A673 (cell line): ENCODE results near the gene KRTAP5-6. TPM values are rescaled to one million over a fixed set of nuclear protein-coding genes. Genes with fewer than 3 reads are reported as not detected.

ENCODE experiments used
- BruUV-seq: library from RNA; stranded (reverse); fragments of 400-500 nt; replicated peaks from 2 replicates; lab custom pipeline; 2021; lab: Mats Ljungman, UMichigan
- CTCF ChIA-PET: fragments of 300-600 bp; sonication (Branson Sonifier 250); formaldehyde crosslinking; loops from one replicate; lab custom pipeline; 2022; ENCODE audit warnings: antibody characterized with exemption; lab: Charles Lee
- POLR2A ChIA-PET: fragments of 300-600 bp; sonication (Branson Sonifier 250); formaldehyde crosslinking; loops from one replicate; lab custom pipeline; 2022; ENCODE audit warnings: antibody characterized with exemption; ENCODE audit not compliant: low non-redundant PET; lab: Charles Lee
- DNase-seq: peaks from one replicate; pipeline ENCODE4 v3.0.0-alpha.2; 2015; ENCODE audit warnings: low spot score
- H3K27ac ChIP-seq: fragments of 200-600 bp; sonication (generic); 2 replicates; pipeline ENCODE4 v1.5.1; 2016; ENCODE audit warnings: mixed run types, low read depth, mild to moderate bottlenecking, mixed read lengths, antibody characterized with exemption, low read length; ENCODE audit not compliant: poor library complexity, severe bottlenecking
- H3K27me3 ChIP-seq: fragments of 200-600 bp; sonication (generic); replicated peaks from 2 replicates; pipeline ENCODE4 v1.6.1; 2017; ENCODE audit warnings: mixed run types, low read depth, mild to moderate bottlenecking, mixed read lengths, antibody characterized with exemption, low read length; ENCODE audit not compliant: insufficient read depth, poor library complexity
- H3K36me3 ChIP-seq: fragments of 200-600 bp; sonication (generic); 2 replicates; pipeline ENCODE4 v1.6.1; 2016; ENCODE audit warnings: mixed run types, mild to moderate bottlenecking, mixed read lengths, antibody characterized with exemption, low read length; ENCODE audit not compliant: insufficient read depth, poor library complexity, severe bottlenecking
- H3K4me1 ChIP-seq: fragments of 200-600 bp; sonication (generic); 2 replicates; pipeline ENCODE4 v1.6.1; 2017; ENCODE audit warnings: mixed run types, mild to moderate bottlenecking, mixed read lengths, antibody characterized with exemption, low read length; ENCODE audit not compliant: insufficient read depth, poor library complexity, severe bottlenecking
- H3K4me3 ChIP-seq: fragments of 200-600 bp; sonication (generic); 2 replicates; pipeline ENCODE4 v1.5.1; 2016; ENCODE audit warnings: low read depth, mixed run types, mild to moderate bottlenecking, mixed read lengths, low read length; ENCODE audit not compliant: poor library complexity, severe bottlenecking
- H3K9me3 ChIP-seq: fragments of 200-600 bp; sonication (generic); 2 replicates; pipeline ENCODE4 v1.6.1; 2016; ENCODE audit warnings: mixed run types, low read depth, mild to moderate bottlenecking, mixed read lengths, antibody characterized with exemption, low read length; ENCODE audit not compliant: poor library complexity, severe bottlenecking
- EZH2 ChIP-seq: fragments of 200-600 bp; sonication (generic); IDR thresholded peaks from 2 replicates; pipeline ENCODE4 v1.6.1; 2017; ENCODE audit warnings: borderline replicate concordance, low read depth, mild to moderate bottlenecking, mixed read lengths, antibody characterized with exemption, low read length; ENCODE audit not compliant: poor library complexity, severe bottlenecking
- intact Hi-C: fragments of 100-400 bp; cut with micrococcal nuclease; formaldehyde crosslinking; loops from one replicate; pipeline ENCODE4 v1.10.0; 2022; ENCODE audit not compliant: unreplicated experiment
- total RNA-seq: library from RNA; stranded (reverse); gene quantifications from 2 replicates; pipeline ENCODE4 v1.2.3, GENCODE V29; 2021
- TF ChIP-seq, protein P1 (sequence below): fragments of 300-800, 200-600 bp; sonication (generic); conservative IDR thresholded peaks from 2 replicates; pipeline ENCODE4 v1.5.1; 2017; ENCODE audit warnings: low read depth, mild to moderate bottlenecking, antibody characterized with exemption, low read length, moderate library complexity, mixed read lengths

The KRTAP5-6 gene
- total RNA-seq, 1 experiment from 2014 or later = not detected

DNA sequence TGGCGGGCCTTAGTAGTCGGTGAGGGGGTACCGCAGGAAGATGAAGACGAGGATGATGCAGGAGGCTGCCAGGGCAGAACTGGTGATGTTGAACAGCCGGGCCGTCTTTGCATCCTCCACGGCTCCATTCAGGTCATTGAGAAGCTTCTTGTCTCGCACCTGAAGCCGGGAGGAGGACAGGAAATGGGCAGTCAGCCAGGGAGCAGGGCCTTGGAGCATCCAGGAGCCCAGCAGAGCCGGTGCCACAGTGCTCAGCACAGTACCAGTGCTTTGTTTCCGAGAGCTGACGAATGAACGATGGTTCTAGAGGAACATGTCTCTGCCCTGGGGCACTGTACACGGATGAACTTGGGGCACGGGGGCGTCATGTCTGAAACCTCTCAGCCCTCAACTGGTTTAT is 38.3 kb downstream of the KRTAP5-6 start:
- Histone ChIP-seq H3K4me1 (no peaks in the 10 kb centered on the region), H3K9me3 (no peaks in the 10 kb centered on the region), H3K36me3 (no peaks in the 10 kb centered on the region), H3K27me3 (no peaks in the 10 kb centered on the region), H3K27ac (no peak overlapping the region), H3K4me3 (no peak overlapping the region)
- no peak for TF ChIP-seq EZH2
- TF ChIP-seq, protein P1, sequence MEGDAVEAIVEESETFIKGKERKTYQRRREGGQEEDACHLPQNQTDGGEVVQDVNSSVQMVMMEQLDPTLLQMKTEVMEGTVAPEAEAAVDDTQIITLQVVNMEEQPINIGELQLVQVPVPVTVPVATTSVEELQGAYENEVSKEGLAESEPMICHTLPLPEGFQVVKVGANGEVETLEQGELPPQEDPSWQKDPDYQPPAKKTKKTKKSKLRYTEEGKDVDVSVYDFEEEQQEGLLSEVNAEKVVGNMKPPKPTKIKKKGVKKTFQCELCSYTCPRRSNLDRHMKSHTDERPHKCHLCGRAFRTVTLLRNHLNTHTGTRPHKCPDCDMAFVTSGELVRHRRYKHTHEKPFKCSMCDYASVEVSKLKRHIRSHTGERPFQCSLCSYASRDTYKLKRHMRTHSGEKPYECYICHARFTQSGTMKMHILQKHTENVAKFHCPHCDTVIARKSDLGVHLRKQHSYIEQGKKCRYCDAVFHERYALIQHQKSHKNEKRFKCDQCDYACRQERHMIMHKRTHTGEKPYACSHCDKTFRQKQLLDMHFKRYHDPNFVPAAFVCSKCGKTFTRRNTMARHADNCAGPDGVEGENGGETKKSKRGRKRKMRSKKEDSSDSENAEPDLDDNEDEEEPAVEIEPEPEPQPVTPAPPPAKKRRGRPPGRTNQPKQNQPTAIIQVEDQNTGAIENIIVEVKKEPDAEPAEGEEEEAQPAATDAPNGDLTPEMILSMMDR = no peak
- ChIA-PET CTCF (no interaction called here), POLR2A (no interaction called here)
- intact Hi-C loops = no loop called here
- BruUV-seq = no TSS peak
- no peak for DNase-seq

DNA sequence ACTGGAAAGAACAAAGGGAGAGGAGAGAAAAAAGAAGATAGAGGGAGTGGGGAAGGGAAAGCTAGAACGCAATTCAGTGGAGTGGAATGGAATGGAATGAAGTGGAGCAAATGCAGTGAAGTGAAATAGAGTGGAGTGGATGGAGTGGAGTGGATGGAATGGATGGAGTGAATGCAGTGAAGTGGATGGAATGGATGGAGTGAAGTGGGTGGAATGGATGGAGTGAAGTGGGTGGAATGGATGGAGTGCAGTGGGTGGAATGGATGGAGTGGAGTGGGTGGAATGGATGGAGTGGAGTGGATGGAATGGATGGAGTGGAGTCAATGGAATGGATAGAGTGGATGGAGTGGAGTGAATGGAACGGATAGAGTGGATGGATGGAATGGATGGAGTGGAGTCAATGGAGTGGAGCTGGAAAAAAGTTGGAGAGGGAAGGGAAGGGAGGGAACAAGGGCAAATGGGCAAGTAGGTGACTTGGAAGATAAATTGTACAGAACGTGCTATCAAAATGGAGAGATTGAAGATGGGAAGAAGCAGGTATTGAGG is 39.5 kb downstream of the KRTAP5-6 start:
- intact Hi-C loops = no loop called here
- Histone ChIP-seq H3K9me3 (no peaks in the 10 kb centered on the region), H3K27ac (no peak overlapping the region), H3K4me3 (no peak overlapping the region), H3K27me3 (no peaks in the 10 kb centered on the region), H3K4me1 (no peaks in the 10 kb centered on the region), H3K36me3 (no peaks in the 10 kb centered on the region)
- no TSS peak for BruUV-seq
- no peak for DNase-seq
- CTCF ChIA-PET = interaction anchor here (0.6 kb wide), 1 partner anchor 407 kb away, joined by 3 read pairs; no protein-coding TSS in a partner anchor
- POLR2A ChIA-PET = no interaction called here
- TF ChIP-seq, protein P1 = no peak
- TF ChIP-seq EZH2 = no peak

DNA sequence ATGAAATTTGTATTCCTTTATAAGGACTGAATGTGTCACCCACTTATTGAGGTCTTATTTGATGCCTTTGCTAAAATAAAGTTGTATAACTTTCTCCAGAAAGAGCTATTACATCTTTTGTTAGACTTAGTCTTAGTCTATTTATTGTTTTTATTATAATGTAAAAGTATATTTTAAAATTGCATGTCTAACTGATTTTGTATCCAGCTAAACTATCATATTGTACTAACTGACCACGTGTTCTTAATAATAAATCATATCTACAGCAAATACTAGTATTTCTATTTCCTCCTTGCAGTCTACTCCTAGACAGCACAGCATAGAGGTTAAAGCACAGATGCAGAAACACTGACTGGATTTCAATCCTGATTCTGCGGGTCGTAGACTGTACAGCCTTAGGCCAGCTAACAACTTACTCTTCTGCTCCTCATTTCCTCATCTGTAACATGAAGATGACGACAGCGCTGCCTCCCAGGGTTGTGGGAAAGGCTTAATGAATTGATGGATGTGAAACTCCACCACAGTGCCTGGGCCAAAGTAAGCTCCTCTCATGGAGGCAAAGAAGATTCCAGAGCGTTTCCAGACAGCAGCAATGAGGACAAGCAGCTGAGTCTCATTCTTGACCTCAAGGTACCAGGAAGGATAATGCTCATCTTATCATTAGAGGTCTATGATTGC is 40.2 kb downstream of the KRTAP5-6 start:
- Histone ChIP-seq H3K4me1 (no peaks in the 10 kb centered on the region), H3K9me3 (no peaks in the 10 kb centered on the region), H3K4me3 (no peak overlapping the region), H3K27ac (no peak overlapping the region), H3K36me3 (no peaks in the 10 kb centered on the region), H3K27me3 (peaks cover 3% of the 10 kb centered on the region)
- DNase-seq = no peak
- CTCF ChIA-PET = interaction anchor here (0.6 kb wide), 1 partner anchor 407 kb away, joined by 3 read pairs; no protein-coding TSS in a partner anchor
- POLR2A ChIA-PET = no interaction called here
- intact Hi-C loops = no loop called here
- TF ChIP-seq, protein P1 = no peak
- TF ChIP-seq EZH2 = no peak
- BruUV-seq = no TSS peak
